Duodenal mucosa (tissue), 2 donors: ENCODE results near the gene RAMAC.
"Not testable (repeated sequence)": the region's sequence is repeated elsewhere in the genome, so short reads cannot be mapped to it uniquely, and the experiment has no call there.

ENCODE experiments used
- H3K27ac ChIP-seq: one replicate; pipeline ENCODE4 v1.7.0; 2013; ENCODE audit warnings: low read depth, low read length
- H3K27me3 ChIP-seq, 2 donors: one replicate each; pipeline ENCODE4 v1.7.0; 2013; ENCODE audit warnings: low read length in 2 of 2, control low read depth in 1 of 2; ENCODE audit not compliant: insufficient read depth in 2 of 2, control insufficient read depth in 1 of 2
- H3K36me3 ChIP-seq, 2 donors: one replicate each; pipeline ENCODE4 v1.7.0; 2013; ENCODE audit warnings: low read length in 2 of 2, control low read depth in 1 of 2; ENCODE audit not compliant: insufficient read depth in 2 of 2, control insufficient read depth in 1 of 2
- H3K4me1 ChIP-seq, 2 donors: one replicate each; pipeline ENCODE4 v1.7.0; 2013; ENCODE audit warnings: low read length in 2 of 2, control low read depth in 1 of 2; ENCODE audit not compliant: insufficient read depth in 2 of 2, control insufficient read depth in 1 of 2
- H3K4me3 ChIP-seq, 2 donors: one replicate each; pipeline ENCODE4 v1.7.0; 2013; ENCODE audit warnings: low read length in 2 of 2, low read depth in 1 of 2
- H3K9ac ChIP-seq, 2 donors: one replicate each; pipeline ENCODE4 v1.7.0; 2013; ENCODE audit warnings: low read length in 2 of 2, low read depth in 1 of 2
- H3K9me3 ChIP-seq, 2 donors: one replicate each; pipeline ENCODE4 v1.7.0; 2013; ENCODE audit warnings: low read length in 2 of 2, control low read depth in 1 of 2; ENCODE audit not compliant: control insufficient read depth in 1 of 2

Gene RAMAC

GRCh38 chr15:83011271-83012075 is 25.5 kb downstream of the RAMAC start, which contains the start of gene C15orf40:
C15orf40 (minus strand) TSS chr15:83011639; CDS start chr15:83011607, 32 bp downstream.
- Histone ChIP-seq H3K27me3 (no peaks in the 10 kb centered on the region), H3K36me3 (peaks cover 21 to 22% of the 10 kb centered on the region in 2 donors), H3K4me1 (peaks cover 20 to 22% of the 10 kb centered on the region in 2 donors), H3K9ac (peak within 1 kb of the TSS; percentile 54 to 91), H3K27ac (peak within 1 kb of the TSS; percentile 69), H3K4me3 (peak within 1 kb of the TSS; percentile 95 to 97), H3K9me3 (no peaks in the 10 kb centered on the region)

GRCh38 chr15:83012076-83012426 is 26.0 kb downstream of the RAMAC start:
- H3K27ac ChIP-seq = peak overlapping the region; percentile 69
- H3K4me3 ChIP-seq = peak overlapping the region; percentile 95 to 97
- peaks cover 20 to 22% of the 10 kb centered on the region in 2 donors for H3K4me1 ChIP-seq
- H3K9ac ChIP-seq = peak overlapping the region; percentile 54 to 91
- H3K36me3 ChIP-seq = peaks cover 19 to 20% of the 10 kb centered on the region in 2 donors
- no peaks in the 10 kb centered on the region for H3K27me3 ChIP-seq
- H3K9me3 ChIP-seq = no peaks in the 10 kb centered on the region

GRCh38 chr15:83012636-83013035 is 26.6 kb downstream of the RAMAC start:
- peak overlapping the region in 1 of 2 donors; percentile 54 for H3K9ac ChIP-seq
- H3K27ac ChIP-seq = no peak overlapping the region
- H3K4me3 ChIP-seq = peak overlapping the region in 1 of 2 donors; percentile 95
- peaks cover 21 to 22% of the 10 kb centered on the region in 2 donors for H3K36me3 ChIP-seq
- no peaks in the 10 kb centered on the region for H3K9me3 ChIP-seq
- H3K27me3 ChIP-seq = no peaks in the 10 kb centered on the region
- H3K4me1 ChIP-seq = peaks cover 20 to 22% of the 10 kb centered on the region in 2 donors

GRCh38 chr15:83014205-83014653 is 28.2 kb downstream of the RAMAC start:
- Histone ChIP-seq H3K9ac (no peak overlapping the region), H3K36me3 (peaks cover 20 to 24% of the 10 kb centered on the region in 2 donors), H3K27ac (no peak overlapping the region), H3K9me3 (no peaks in the 10 kb centered on the region), H3K27me3 (no peaks in the 10 kb centered on the region), H3K4me3 (no peak overlapping the region), H3K4me1 (peaks cover 20 to 22% of the 10 kb centered on the region in 2 donors)

- H3K27ac ChIP-seq = no peak overlapping the region
- no peak overlapping the region for H3K4me3 ChIP-seq
- H3K4me1 ChIP-seq = peaks cover 14 to 18% of the 10 kb centered on the region in 2 donors
- no peaks in the 10 kb centered on the region for H3K9me3 ChIP-seq
- no peaks in the 10 kb centered on the region for H3K27me3 ChIP-seq
- no peak overlapping the region for H3K9ac ChIP-seq
- H3K36me3 ChIP-seq = peaks cover 20 to 25% of the 10 kb centered on the region in 2 donors
These were observed 29.4 kb downstream of the RAMAC start for GRCh38 chr15:83015361-83015760.

GRCh38 chr15:83016906-83017305 is 30.9 kb downstream of the RAMAC start:
- Histone ChIP-seq H3K4me1 (peaks cover 7 to 11% of the 10 kb centered on the region in 2 donors), H3K9ac (no peak overlapping the region), H3K4me3 (no peak overlapping the region), H3K27ac (no peak overlapping the region), H3K36me3 (peaks cover 27 to 31% of the 10 kb centered on the region in 2 donors), H3K9me3 (no peaks in the 10 kb centered on the region), H3K27me3 (no peaks in the 10 kb centered on the region)

- Histone ChIP-seq H3K36me3 (peaks cover 27 to 33% of the 10 kb centered on the region in 2 donors), H3K27me3 (no peaks in the 10 kb centered on the region), H3K9ac (no peak overlapping the region), H3K27ac (no peak overlapping the region), H3K4me1 (no peaks in the 10 kb centered on the region), H3K4me3 (no peak overlapping the region), H3K9me3 (no peaks in the 10 kb centered on the region)
These were observed 32.4 kb downstream of the RAMAC start for GRCh38 chr15:83018436-83018835.

GRCh38 chr15:83030021-83030420 is 44.0 kb downstream of the RAMAC start:
- Histone ChIP-seq H3K27me3 (no peaks in the 10 kb centered on the region), H3K9ac (no peak overlapping the region), H3K4me3 (no peak overlapping the region), H3K4me1 (no peaks in the 10 kb centered on the region), H3K36me3 (peaks cover 5 to 38% of the 10 kb centered on the region in 2 donors), H3K27ac (no peak overlapping the region), H3K9me3 (no peaks in the 10 kb centered on the region)

- peaks cover 5 to 40% of the 10 kb centered on the region in 2 donors for H3K36me3 ChIP-seq
- H3K27ac ChIP-seq, H3K4me3 ChIP-seq, H3K9me3 ChIP-seq, H3K9ac ChIP-seq, H3K27me3 ChIP-seq, H3K4me1 ChIP-seq: not testable (repeated sequence)
These were observed 45.2 kb downstream of the RAMAC start for GRCh38 chr15:83031234-83031633.

GRCh38 chr15:83036253-83036652 is 50.2 kb downstream of the RAMAC start:
- no peaks in the 10 kb centered on the region for H3K27me3 ChIP-seq
- no peak overlapping the region for H3K27ac ChIP-seq
- H3K9ac ChIP-seq = no peak overlapping the region
- H3K36me3 ChIP-seq = peaks cover 9 to 40% of the 10 kb centered on the region in 2 donors
- H3K4me1 ChIP-seq = no peaks in the 10 kb centered on the region
- no peak overlapping the region for H3K4me3 ChIP-seq
- peaks cover 0 to 3% of the 10 kb centered on the region in 2 donors for H3K9me3 ChIP-seq
